ENCODE data around the gene AGBL4. TPM values are rescaled to one million over a fixed set of nuclear protein-coding genes. Genes with fewer than 3 reads are reported as not detected.

Gene AGBL4
- total RNA-seq, 4 donors from 2014 or later, result not detected

DNA sequence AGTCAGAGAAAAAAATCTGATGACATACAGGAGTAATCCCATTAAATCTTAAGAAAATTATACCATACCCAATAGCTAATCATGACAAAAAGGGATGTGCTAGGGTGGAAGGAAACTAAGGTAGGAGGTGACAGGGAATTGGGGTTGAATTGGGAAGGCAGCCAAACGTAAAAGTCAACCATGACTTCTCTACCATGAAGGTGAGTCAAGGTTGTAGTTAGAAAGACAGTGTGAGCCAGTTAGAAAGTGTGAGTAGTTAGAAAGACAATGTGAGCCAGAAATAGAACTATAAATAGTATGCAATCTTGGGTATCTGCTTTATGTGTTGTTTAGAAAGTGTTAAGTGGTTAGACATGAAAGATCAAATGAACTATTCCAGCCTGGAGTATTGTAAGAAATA lies 556.8 kb downstream of the AGBL4 start:
- TF ChIP-seq, protein P1, sequence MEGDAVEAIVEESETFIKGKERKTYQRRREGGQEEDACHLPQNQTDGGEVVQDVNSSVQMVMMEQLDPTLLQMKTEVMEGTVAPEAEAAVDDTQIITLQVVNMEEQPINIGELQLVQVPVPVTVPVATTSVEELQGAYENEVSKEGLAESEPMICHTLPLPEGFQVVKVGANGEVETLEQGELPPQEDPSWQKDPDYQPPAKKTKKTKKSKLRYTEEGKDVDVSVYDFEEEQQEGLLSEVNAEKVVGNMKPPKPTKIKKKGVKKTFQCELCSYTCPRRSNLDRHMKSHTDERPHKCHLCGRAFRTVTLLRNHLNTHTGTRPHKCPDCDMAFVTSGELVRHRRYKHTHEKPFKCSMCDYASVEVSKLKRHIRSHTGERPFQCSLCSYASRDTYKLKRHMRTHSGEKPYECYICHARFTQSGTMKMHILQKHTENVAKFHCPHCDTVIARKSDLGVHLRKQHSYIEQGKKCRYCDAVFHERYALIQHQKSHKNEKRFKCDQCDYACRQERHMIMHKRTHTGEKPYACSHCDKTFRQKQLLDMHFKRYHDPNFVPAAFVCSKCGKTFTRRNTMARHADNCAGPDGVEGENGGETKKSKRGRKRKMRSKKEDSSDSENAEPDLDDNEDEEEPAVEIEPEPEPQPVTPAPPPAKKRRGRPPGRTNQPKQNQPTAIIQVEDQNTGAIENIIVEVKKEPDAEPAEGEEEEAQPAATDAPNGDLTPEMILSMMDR (IDR thresholded peaks at IDR 0.05), result no peak
- no peak for TF ChIP-seq POLR2A (IDR thresholded peaks at IDR 0.05)
- intact Hi-C loops (cut with DNase I), result no loop called here
- WGBS, 2 donors, result 30 to 36% methylated on average over 1 of the region's 1 CpG

DNA sequence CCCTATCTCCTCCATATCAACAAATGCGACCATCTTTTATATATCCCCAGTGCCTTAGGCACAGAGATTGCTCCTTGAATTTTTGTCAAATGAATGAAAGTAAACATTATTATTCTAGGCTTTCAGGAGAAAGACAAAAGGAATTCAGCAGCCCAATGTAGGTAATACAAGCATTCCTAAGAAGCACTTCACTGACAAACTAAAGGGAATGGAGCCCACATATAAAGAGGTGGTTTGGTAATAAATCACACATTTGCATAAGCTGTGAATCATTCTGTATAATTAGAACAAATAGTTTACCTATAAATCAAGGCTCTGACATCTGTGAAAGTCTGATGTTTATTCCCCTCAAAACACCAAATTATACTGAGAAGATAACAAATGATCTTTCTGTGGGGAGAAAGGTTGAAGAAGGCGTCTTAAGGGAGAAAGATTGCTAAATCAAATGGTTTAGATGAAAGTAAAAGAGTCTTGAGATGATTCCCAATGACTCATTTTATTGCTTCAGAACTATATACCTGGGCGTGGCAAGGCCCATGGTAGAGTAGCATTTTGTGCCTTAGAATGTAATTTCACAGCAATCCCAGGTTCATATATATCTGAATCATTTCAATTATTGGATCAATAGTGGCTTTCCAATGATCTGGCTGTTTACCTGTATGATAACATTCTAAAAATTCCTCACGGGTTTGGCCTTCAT lies 558.1 kb downstream of the AGBL4 start:
- H3K27ac ChIP-seq, result no peak overlapping the region
- no peak for TF ChIP-seq POLR2A (IDR thresholded peaks at IDR 0.05)
- TF ChIP-seq, protein P1 (IDR thresholded peaks at IDR 0.05), result no peak
- no peaks in the 10 kb centered on the region for H3K9me3 ChIP-seq
- no peak overlapping the region for H3K4me3 ChIP-seq
- intact Hi-C loops (cut with DNase I), result no loop called here
- H3K27me3 ChIP-seq, result no peaks in the 10 kb centered on the region
- no peaks in the 10 kb centered on the region for H3K36me3 ChIP-seq
- H3K4me1 ChIP-seq, result no peaks in the 10 kb centered on the region
- 46 to 50% methylated on average over 4 of the region's 4 CpGs for WGBS, 2 donors
- no peak for DNase-seq

More for the DNA sequence above, 556.8 kb downstream of the AGBL4 start:
- Histone ChIP-seq H3K27ac (no peak overlapping the region), H3K9me3 (no peaks in the 10 kb centered on the region), H3K27me3 (no peaks in the 10 kb centered on the region), H3K4me3 (no peak overlapping the region), H3K4me1 (no peaks in the 10 kb centered on the region), H3K36me3 (no peaks in the 10 kb centered on the region)
- DNase-seq, result no peak

DNA sequence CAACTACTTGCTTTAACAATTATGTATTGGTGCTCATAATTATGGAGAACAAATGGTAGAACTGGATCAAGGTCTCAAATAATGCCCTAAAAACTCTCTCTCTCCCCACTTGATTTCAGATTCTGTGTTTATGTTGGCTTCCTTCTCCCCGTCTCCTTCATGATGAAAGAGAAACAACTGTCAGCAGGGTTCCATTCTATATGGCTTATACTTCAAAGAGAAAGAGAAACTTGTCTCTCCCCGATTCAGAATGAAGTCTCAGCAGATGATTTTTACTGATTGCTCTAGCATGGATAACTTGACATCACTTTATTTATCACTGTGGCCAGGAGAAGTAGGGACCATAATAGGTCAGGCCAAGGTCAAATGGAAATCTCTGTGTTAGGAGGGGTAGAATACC lies 575.6 kb downstream of the AGBL4 start:
- 50 to 53% methylated on average over 2 of the region's 2 CpGs for WGBS, 2 donors
- Histone ChIP-seq H3K27ac (no peak overlapping the region), H3K27me3 (no peaks in the 10 kb centered on the region), H3K36me3 (no peaks in the 10 kb centered on the region), H3K9me3 (peaks cover 0 to 5% (median 0%) of the 10 kb centered on the region in 3 donors), H3K4me1 (no peaks in the 10 kb centered on the region), H3K4me3 (no peak overlapping the region)
- DNase-seq, result no peak
- intact Hi-C loops (cut with DNase I), result no loop called here
- no peak for TF ChIP-seq POLR2A (IDR thresholded peaks at IDR 0.05)
- TF ChIP-seq, protein P1 (IDR thresholded peaks at IDR 0.05), result no peak

DNA sequence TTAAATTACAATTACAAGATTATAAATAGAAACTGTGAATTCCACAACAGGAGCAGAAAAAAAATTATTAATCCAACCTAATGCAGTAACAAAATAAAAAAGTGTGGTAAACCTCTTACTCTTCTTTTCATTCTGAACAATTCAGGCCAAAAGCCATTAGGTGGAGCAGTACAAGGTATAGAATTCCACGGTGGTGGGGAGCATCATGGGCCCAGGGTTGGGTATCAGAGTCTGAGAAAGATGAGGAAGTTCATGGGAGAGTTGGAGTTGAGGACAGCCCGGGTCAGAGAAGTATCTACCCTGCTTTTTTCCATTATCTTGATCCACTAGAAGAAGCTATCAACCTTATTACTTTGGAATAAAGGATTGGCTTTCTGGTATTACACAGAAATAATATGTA lies 586.9 kb downstream of the AGBL4 start:
- intact Hi-C loops (cut with DNase I), result no loop called here
- Histone ChIP-seq H3K27me3 (no peaks in the 10 kb centered on the region), H3K4me1 (no peaks in the 10 kb centered on the region), H3K36me3 (no peaks in the 10 kb centered on the region), H3K27ac (no peak overlapping the region), H3K9me3 (peaks cover 0 to 31% (median 5%) of the 10 kb centered on the region in 3 donors), H3K4me3 (no peak overlapping the region)
- 40 to 42% methylated on average over 2 of the region's 2 CpGs for WGBS, 2 donors
- TF ChIP-seq, protein P1 (IDR thresholded peaks at IDR 0.05), result no peak
- no peak for DNase-seq

DNA sequence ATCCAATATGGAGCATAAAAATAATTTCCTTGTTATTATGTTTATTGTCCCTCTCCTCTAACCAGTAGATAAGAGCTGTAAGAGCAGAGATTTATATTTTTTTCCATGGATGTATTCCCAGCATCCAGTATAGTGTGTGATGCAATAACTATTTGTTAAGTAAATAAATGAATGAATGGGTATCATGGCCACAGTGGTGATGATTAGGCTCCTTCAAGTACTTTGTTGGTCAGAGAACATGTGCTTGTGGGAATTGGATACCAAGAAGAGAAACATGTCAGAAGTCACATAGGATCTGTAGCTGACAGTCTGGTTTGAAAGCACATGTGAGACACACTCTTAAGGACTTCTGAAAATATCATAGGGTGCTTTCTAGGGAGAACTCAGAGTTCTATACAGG lies 588.5 kb downstream of the AGBL4 start:
- TF ChIP-seq, protein P1 (IDR thresholded peaks at IDR 0.05), result no peak
- no peak for TF ChIP-seq POLR2A (IDR thresholded peaks at IDR 0.05)
- Histone ChIP-seq H3K4me3 (no peak overlapping the region), H3K9me3 (peaks cover 0 to 18% (median 0%) of the 10 kb centered on the region in 3 donors), H3K4me1 (no peaks in the 10 kb centered on the region), H3K27me3 (no peaks in the 10 kb centered on the region), H3K36me3 (no peaks in the 10 kb centered on the region), H3K27ac (no peak overlapping the region)
- no peak for DNase-seq
- intact Hi-C loops (cut with DNase I), result no loop called here
